22Rv1 (cell line): ENCODE measurements around the gene SEC61A2.

Source experiments
- CTCF ChIP-seq: fragments of 450-650 bp; IDR thresholded peaks from 2 replicates; pipeline ENCODE4 v1.5.1; 2017; ENCODE audit warnings: mild to moderate bottlenecking
- ZFX ChIP-seq: fragments of 450-650 bp; IDR thresholded peaks from 2 replicates; pipeline ENCODE4 v1.6.1; 2017; ENCODE audit warnings: antibody characterized with exemption, borderline replicate concordance

- TF ChIP-seq CTCF: no peak
- no peak for TF ChIP-seq ZFX
Observed at GRCh38 chr10:12129222-12130111, at the start of gene SEC61A2.
